RWPE2 (cell line): ENCODE measurements around the gene SLC10A6.

ENCODE experiments used
- ATAC-seq: fragments of 200-7000 bp; cut with Tn5 transposase; 3 replicates; pipeline ENCODE4 v1.9.1; 2021; ENCODE audit warnings: low read depth
- DNase-seq: peaks from one replicate; pipeline ENCODE4 v3.0.0-alpha.2; 2020; ENCODE audit warnings: low spot score
- H3K27ac ChIP-seq: fragments of 450-650 bp; 2 replicates; pipeline ENCODE4 v1.5.1; 2017; ENCODE audit warnings: mild to moderate bottlenecking; ENCODE audit not compliant: poor library complexity, severe bottlenecking
- H3K27me3 ChIP-seq: fragments of 250-450 bp; sonication (Bioruptor Pico); 2 replicates; pipeline ENCODE4 v1.5.1; 2021; ENCODE audit warnings: mild to moderate bottlenecking, moderate library complexity; ENCODE audit not compliant: insufficient read depth, poor library complexity, severe bottlenecking
- H3K36me3 ChIP-seq: fragments of 250-450 bp; sonication (Bioruptor Pico); 2 replicates; pipeline ENCODE4 v1.5.1; 2020; ENCODE audit warnings: low read depth, mild to moderate bottlenecking, moderate library complexity
- H3K4me1 ChIP-seq: fragments of 250-450 bp; sonication (Bioruptor Pico); 2 replicates; pipeline ENCODE4 v1.5.1; 2021; ENCODE audit warnings: mild to moderate bottlenecking, moderate library complexity; ENCODE audit not compliant: insufficient read depth, poor library complexity, severe bottlenecking
- H3K4me3 ChIP-seq: fragments of 250-450 bp; sonication (Bioruptor Pico); 2 replicates; pipeline ENCODE4 v1.5.1; 2021; ENCODE audit warnings: mild to moderate bottlenecking, moderate library complexity; ENCODE audit not compliant: severe bottlenecking
- H3K9me3 ChIP-seq: fragments of 250-450 bp; sonication (Bioruptor Pico); 2 replicates; pipeline ENCODE4 v1.5.1; 2021; ENCODE audit warnings: mild to moderate bottlenecking, moderate library complexity; ENCODE audit not compliant: severe bottlenecking
- CTCF ChIP-seq: fragments of 450-650 bp; IDR thresholded peaks from one replicate; pipeline ENCODE4 v1.5.1; 2017; ENCODE audit warnings: mild to moderate bottlenecking, moderate library complexity; ENCODE audit not compliant: poor library complexity, severe bottlenecking

Gene SLC10A6

GRCh38 chr4:86894455-86894854 lies 45.3 kb upstream of the SLC10A6 start:
- Histone ChIP-seq H3K27me3 (no peaks in the 10 kb centered on the region), H3K4me1 (peaks cover 8% of the 10 kb centered on the region), H3K4me3 (no peak overlapping the region), H3K27ac (peak overlapping the region; percentile 43), H3K9me3 (no peaks in the 10 kb centered on the region), H3K36me3 (no peaks in the 10 kb centered on the region)
- no peak for DNase-seq
- no peak for TF ChIP-seq CTCF
- no peak for ATAC-seq

- no peaks in the 10 kb centered on the region for H3K27me3 ChIP-seq
- DNase-seq, result no peak
- H3K36me3 ChIP-seq, result no peaks in the 10 kb centered on the region
- no peak overlapping the region for H3K27ac ChIP-seq
- TF ChIP-seq CTCF, result no peak
- no peak for ATAC-seq
- peaks cover 8% of the 10 kb centered on the region for H3K4me1 ChIP-seq
- no peaks in the 10 kb centered on the region for H3K9me3 ChIP-seq
- H3K4me3 ChIP-seq, result no peak overlapping the region
Measured at GRCh38 chr4:86893136-86893535, 44.0 kb upstream of the SLC10A6 start.

- H3K27ac ChIP-seq, result peak overlapping the region; percentile 84
- TF ChIP-seq CTCF, result no peak
- H3K4me3 ChIP-seq, result peak overlapping the region; percentile 53
- H3K36me3 ChIP-seq, result no peaks in the 10 kb centered on the region
- no peaks in the 10 kb centered on the region for H3K9me3 ChIP-seq
- ATAC-seq, result no peak; the same call in 2 of the 3 replicates
- no peak for DNase-seq
- no peaks in the 10 kb centered on the region for H3K27me3 ChIP-seq
- peaks cover 8% of the 10 kb centered on the region for H3K4me1 ChIP-seq
Measured at GRCh38 chr4:86892636-86892960, 43.4 kb upstream of the SLC10A6 start.

- Histone ChIP-seq H3K27ac (peak within 1 kb of the TSS; percentile 84), H3K4me3 (peak within 1 kb of the TSS; percentile 53), H3K4me1 (peaks cover 8% of the 10 kb centered on the region), H3K9me3 (no peaks in the 10 kb centered on the region), H3K36me3 (no peaks in the 10 kb centered on the region), H3K27me3 (no peaks in the 10 kb centered on the region)
- ATAC-seq (peak; percentile 88), DNase-seq (peak; percentile 81)
- TF ChIP-seq CTCF, result peak; percentile 27
Measured at GRCh38 chr4:86891762-86892635, 42.8 kb upstream of the SLC10A6 start, which contains the start of gene C4orf36. C4orf36 (minus strand) TSS chr4:86892422; CDS start chr4:86891520, 902 bp downstream.

DNA sequence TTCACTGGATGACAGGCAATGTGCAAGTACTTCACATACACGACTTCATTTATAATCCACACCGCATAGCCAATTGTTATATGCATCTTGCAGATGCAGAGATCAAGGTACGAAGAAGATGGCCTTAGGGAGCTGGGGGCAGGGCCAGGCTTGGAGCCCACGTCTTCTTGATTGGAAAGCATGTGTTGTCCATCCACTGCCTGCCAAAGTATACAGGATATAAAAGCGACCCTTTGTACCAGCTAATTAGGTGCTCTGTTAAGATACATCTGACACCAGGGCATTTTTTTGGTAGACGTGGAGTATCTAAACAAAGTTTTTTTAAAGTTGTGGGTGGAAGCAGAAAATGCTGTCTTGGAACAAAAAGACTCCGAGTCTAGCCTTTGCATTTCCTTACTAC lies 41.6 kb upstream of the SLC10A6 start:
- ATAC-seq (no peak), DNase-seq (no peak)
- H3K27me3 ChIP-seq, result no peaks in the 10 kb centered on the region
- H3K36me3 ChIP-seq, result no peaks in the 10 kb centered on the region
- TF ChIP-seq CTCF, result no peak
- H3K4me1 ChIP-seq, result peaks cover 8% of the 10 kb centered on the region
- H3K4me3 ChIP-seq, result no peak overlapping the region
- no peaks in the 10 kb centered on the region for H3K9me3 ChIP-seq
- peak overlapping the region; percentile 84 for H3K27ac ChIP-seq
